WERI-Rb-1 (cell line): ENCODE data around the gene SLC5A10.

Experiments
- DNase-seq: peaks from one replicate; pipeline ENCODE4 v3.0.0-alpha.2; 2020
- H3K27ac ChIP-seq: fragments of 250-450 bp; sonication (Bioruptor Pico); 2 replicates; pipeline ENCODE4 v1.5.1; 2020; ENCODE audit warnings: mild to moderate bottlenecking, moderate library complexity
- H3K27me3 ChIP-seq: fragments of 250-450 bp; sonication (Bioruptor Pico); 2 replicates; pipeline ENCODE4 v1.5.1; 2021; ENCODE audit warnings: mild to moderate bottlenecking, low read depth, moderate library complexity; ENCODE audit not compliant: insufficient read depth, severe bottlenecking
- H3K36me3 ChIP-seq: fragments of 250-450 bp; sonication (Bioruptor Pico); 2 replicates; pipeline ENCODE4 v1.5.1; 2020; ENCODE audit warnings: mild to moderate bottlenecking, moderate library complexity
- H3K4me3 ChIP-seq: 2 replicates; pipeline ENCODE4 v1.5.1; 2011; ENCODE audit warnings: low read depth, mild to moderate bottlenecking, control low read depth, low read length
- H3K9me3 ChIP-seq: fragments of 250-450 bp; sonication (Bioruptor Pico); 2 replicates; pipeline ENCODE4 v1.5.1; 2021; ENCODE audit warnings: mild to moderate bottlenecking, moderate library complexity; ENCODE audit not compliant: severe bottlenecking
- TF ChIP-seq, protein P1 (sequence below): IDR thresholded peaks from 2 replicates; pipeline ENCODE4 v1.5.1; 2011; ENCODE audit warnings: low read depth, mild to moderate bottlenecking, control low read depth, inconsistent platforms, low read length

The SLC5A10 gene

DNA sequence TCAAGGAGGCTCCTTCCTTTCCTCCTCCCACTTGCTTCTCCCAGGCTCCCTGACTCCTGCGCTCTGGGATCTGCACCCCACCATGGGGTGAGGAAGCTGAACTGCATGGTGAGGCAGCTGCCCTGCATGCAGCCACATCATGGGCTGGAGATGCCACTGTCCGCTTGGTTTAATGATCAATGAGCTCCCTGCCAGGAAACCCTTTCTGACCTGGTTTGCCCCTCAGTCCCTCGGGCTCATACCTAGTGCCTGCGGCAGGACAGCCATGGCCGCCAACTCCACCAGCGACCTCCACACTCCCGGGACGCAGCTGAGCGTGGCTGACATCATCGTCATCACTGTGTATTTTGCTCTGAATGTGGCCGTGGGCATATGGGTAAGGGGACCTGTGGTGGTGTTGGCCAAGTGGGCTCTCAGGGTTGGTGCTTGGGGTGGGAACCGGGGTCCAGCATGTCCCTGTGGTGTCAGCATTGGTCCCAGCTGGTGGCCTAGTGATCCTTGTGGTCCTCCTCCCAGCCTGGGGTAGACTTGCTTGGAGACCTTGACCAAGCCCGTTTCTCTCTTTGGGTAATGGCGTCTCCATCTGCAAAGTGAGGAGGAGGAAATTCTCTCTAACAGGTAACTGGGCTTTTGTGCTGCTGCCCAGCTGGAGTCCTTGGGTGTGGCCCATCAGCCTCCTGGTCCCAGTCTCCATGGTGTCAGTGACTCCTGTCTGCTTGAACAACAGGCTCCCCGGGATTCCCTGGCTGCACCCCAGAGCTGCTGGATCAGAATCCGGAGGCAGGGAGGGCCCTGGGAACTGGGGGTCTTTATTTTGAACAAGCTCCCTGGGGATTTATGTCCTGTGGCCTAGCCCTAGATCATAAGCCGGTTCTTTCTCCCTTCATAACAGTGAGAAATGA is at the start of gene SLC5A10:
Gene SLC5A10 (plus strand): TSS at position 225 of the 902 bp plus-strand sequence. CDS start 41 bp downstream, at position 266.
- peak; percentile 33 for DNase-seq
- Histone ChIP-seq H3K27me3 (no peaks in the 10 kb centered on the region), H3K4me3 (no peak within 1 kb of the TSS), H3K27ac (no peak within 1 kb of the TSS), H3K9me3 (no peaks in the 10 kb centered on the region), H3K36me3 (no peaks in the 10 kb centered on the region)
- TF ChIP-seq, protein P1, sequence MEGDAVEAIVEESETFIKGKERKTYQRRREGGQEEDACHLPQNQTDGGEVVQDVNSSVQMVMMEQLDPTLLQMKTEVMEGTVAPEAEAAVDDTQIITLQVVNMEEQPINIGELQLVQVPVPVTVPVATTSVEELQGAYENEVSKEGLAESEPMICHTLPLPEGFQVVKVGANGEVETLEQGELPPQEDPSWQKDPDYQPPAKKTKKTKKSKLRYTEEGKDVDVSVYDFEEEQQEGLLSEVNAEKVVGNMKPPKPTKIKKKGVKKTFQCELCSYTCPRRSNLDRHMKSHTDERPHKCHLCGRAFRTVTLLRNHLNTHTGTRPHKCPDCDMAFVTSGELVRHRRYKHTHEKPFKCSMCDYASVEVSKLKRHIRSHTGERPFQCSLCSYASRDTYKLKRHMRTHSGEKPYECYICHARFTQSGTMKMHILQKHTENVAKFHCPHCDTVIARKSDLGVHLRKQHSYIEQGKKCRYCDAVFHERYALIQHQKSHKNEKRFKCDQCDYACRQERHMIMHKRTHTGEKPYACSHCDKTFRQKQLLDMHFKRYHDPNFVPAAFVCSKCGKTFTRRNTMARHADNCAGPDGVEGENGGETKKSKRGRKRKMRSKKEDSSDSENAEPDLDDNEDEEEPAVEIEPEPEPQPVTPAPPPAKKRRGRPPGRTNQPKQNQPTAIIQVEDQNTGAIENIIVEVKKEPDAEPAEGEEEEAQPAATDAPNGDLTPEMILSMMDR, result peak; percentile 63

DNA sequence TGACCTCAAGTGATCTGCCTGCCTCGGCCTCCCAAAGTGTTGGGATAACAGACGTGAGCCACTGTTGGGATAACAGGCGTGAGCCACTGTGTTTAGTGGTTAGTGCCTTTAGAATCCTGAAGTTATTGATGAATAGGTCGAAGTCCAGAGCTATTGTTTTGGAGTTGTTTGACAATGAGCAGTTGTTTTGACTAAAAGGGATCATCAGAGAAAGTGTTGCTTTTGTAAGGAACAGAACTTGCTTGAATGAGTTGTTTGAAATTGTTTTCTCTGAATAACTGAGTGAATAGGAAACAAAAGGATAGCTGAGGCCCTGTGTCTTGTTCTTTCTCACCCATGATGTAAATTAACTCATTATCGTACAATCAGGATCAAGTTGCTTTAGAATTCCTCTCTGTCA is 47.5 kb upstream of the SLC5A10 start:
- Histone ChIP-seq H3K9me3 (no peaks in the 10 kb centered on the region), H3K27ac (no peak overlapping the region), H3K4me3 (no peak overlapping the region), H3K27me3 (no peaks in the 10 kb centered on the region), H3K36me3 (peaks cover 34% of the 10 kb centered on the region)
- TF ChIP-seq, protein P1, result no peak
- no peak for DNase-seq

DNA sequence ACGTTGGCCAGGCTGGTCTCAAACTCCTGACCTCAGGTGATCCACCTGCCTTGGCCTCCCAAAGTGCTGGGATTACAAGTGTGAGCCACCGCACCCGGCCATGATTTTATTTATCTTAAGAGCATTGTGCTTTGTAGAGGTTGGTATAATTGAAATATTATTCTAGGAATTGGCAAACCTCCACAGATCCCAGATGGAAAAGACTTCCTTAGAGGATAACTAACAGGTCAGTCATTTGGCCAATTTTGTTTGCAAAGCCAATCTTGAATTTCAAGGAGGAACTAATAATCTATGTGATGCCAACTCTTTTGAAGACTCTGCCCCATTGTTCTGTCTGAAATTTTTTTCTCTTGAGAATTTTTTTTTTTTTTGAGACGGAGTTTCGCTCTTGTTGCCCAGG is 46.7 kb upstream of the SLC5A10 start:
- TF ChIP-seq, protein P1, result no peak
- Histone ChIP-seq H3K36me3 (peaks cover 33% of the 10 kb centered on the region), H3K4me3 (no peak overlapping the region), H3K9me3 (no peaks in the 10 kb centered on the region), H3K27me3 (no peaks in the 10 kb centered on the region), H3K27ac (no peak overlapping the region)
- DNase-seq, result no peak

DNA sequence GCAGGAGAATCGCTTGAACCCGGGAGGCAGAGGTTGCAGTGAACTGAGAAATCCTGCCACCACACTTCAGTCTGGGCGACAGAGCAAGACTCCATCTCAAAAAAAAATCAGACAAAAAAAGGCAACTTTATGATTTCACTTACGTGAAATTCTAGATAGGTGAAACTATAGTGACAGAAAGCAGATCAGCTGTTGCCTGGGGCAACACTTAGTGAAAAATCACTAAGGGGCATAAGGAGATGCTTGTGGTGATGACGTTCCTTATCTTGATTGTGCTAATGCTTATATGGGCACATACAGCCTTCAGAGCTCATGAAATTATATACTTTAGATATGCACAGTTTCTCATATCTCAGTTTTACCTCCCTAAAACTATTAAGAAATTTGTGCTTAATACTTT is 41.6 kb upstream of the SLC5A10 start:
- DNase-seq, result no peak

DNA sequence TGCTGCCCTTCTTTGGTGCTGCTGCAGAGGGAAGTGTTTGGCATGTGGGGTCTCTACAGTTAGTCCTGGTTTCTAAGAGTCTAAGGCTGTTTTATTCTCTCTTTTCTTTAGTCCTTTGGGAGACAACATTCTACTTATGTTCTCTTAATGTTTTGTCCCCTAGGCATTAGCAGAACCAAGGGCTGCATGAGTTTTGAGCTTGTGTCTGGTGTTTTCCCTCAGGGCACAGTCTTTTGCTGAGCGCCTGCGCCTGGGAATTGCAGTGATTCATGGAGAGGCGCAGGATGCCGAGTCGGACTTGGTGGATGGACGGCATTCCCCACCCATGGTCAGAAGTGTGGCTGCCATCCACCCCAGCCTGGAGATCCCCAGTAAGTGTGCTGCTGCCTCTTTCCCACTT is 41.1 kb upstream of the SLC5A10 start:
- Histone ChIP-seq H3K4me3 (no peak overlapping the region), H3K9me3 (no peaks in the 10 kb centered on the region), H3K27ac (no peak overlapping the region), H3K27me3 (no peaks in the 10 kb centered on the region), H3K36me3 (peaks cover 54% of the 10 kb centered on the region)
- DNase-seq, result no peak
- TF ChIP-seq, protein P1, result no peak

More for the DNA sequence above, 41.6 kb upstream of the SLC5A10 start:
- Histone ChIP-seq H3K27ac (no peak overlapping the region), H3K4me3 (no peak overlapping the region), H3K27me3 (no peaks in the 10 kb centered on the region), H3K36me3 (peaks cover 48% of the 10 kb centered on the region), H3K9me3 (no peaks in the 10 kb centered on the region)
- TF ChIP-seq, protein P1, result no peak
